Keratinocyte (primary cell): ENCODE measurements around the gene EPHB1.

Source experiments
- CTCF ChIP-seq, 3 experiments: IDR thresholded peaks in 1 of 3; conservative IDR thresholded peaks in 1 of 3; optimal IDR thresholded peaks in 1 of 3; 2 replicates in 2 of 3; 3 replicates in 1 of 3; pipeline versions ENCODE3 to v1.5.1; 2011; ENCODE audit warnings: low read length in 3 of 3, mild to moderate bottlenecking in 3 of 3, moderate library complexity in 2 of 3, control low read depth in 1 of 3, inconsistent platforms in 1 of 3; ENCODE audit not compliant: insufficient read depth in 2 of 3; ENCODE audit errors: extremely low read depth in 1 of 3
- EZH2 ChIP-seq: IDR thresholded peaks from one replicate; pipeline ENCODE4 v1.6.1; 2012; ENCODE audit warnings: inconsistent platforms, mild to moderate bottlenecking, low read length, moderate library complexity

DNA sequence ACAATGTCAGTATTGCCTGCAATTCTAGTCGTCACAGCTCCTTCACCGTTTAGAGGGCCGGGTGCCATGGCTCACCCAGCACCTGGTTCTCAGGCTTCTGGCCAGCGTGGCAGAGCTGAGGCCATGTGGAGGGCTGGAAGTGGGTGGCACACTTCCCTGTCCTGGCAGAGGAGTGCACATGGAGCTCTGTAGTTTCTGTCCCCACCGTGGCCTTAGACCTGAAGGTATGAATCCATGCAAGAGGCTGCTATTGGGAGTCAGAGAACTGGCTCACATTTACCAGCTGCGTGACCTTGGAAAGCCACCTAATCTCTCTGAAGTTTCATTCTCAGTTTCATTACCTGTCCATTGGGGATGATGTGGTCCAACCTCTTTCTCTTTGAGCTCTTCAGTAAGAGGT is 22.2 kb downstream of the EPHB1 start:
- TF ChIP-seq CTCF (optimal IDR thresholded peaks at IDR 0.05 in 1 of 3, IDR thresholded peaks at IDR 0.05 in 1 of 3, conservative IDR thresholded peaks at IDR 0.05 in 1 of 3; ENCODE audit: extremely low read depth in 1 of 3, insufficient read depth in 2 of 3, low read length in 3 of 3) (no peak), EZH2 (no peak)
